ENCODE measurements around the gene SDCCAG8. TPM values are rescaled to one million over a fixed set of nuclear protein-coding genes. Genes with fewer than 3 reads are reported as not detected.

The SDCCAG8 gene
- total RNA-seq, 4 donors from 2014 or later = 30.2 to 46.4 (median 36.7) TPM

- Histone ChIP-seq H3K27ac (no peak overlapping the region), H3K27me3 (no peaks in the 10 kb centered on the region), H3K36me3 (peaks cover 0 to 12% of the 10 kb centered on the region in 2 donors), H3K4me1 (no peaks in the 10 kb centered on the region), H3K4me3 (no peak overlapping the region), H3K9me3 (no peaks in the 10 kb centered on the region)
- WGBS, 2 donors (ENCODE audit: low coverage in 1 of 2) = 86 to 92% methylated on average over 6 to 7 of the region's 7 CpGs
- ATAC-seq = no peak
- TF ChIP-seq POLR2A (IDR thresholded peaks at IDR 0.05) (no peak), POLR2AphosphoS5 (IDR thresholded peaks at IDR 0.05) (no peak), EP300 (IDR thresholded peaks at IDR 0.05) (no peak), CTCF (IDR thresholded peaks at IDR 0.05) (no peak)
Observed at GRCh38 chr1:243397613-243398321, 141.9 kb downstream of the SDCCAG8 start.

DNA sequence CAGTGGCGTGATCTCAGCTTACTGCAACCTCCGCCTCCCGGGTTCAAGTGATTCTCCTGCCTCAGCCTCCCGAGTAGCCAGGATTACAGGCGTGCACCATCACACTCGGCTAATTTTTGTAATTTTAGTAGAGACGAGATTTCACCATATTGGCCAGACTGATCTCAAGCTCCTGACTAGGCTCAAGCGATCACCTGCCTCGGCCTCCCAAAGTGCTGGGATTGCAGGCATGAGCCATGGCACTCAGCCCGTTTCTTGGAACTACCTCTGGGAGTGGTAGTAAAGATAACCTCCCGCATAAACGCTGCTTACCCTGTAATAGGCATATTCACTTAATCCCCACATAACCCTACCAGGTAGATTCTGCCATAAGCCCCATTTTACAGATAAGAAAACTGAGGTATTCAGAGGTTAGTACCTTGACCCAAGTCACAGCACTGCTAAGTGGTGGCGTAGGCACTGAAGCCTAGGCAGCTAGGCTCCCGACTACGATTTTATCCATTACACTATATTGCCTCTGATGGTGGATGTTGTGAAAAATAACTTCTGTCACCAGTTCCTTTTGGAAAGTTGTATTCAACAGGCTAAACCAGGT lies 143.8 kb downstream of the SDCCAG8 start:
- TF ChIP-seq CTCF (IDR thresholded peaks at IDR 0.05) (no peak), POLR2A (IDR thresholded peaks at IDR 0.05) (no peak), EP300 (IDR thresholded peaks at IDR 0.05) (no peak), POLR2AphosphoS5 (IDR thresholded peaks at IDR 0.05) (no peak)
- no peak for ATAC-seq
- 99% methylated on average over 15 of the region's 15 CpGs; no CpG with 5 or more reads in 1 of the 2 donors for WGBS, 2 donors (ENCODE audit: low coverage in 1 of 2)
- Histone ChIP-seq H3K4me3 (no peak overlapping the region), H3K9me3 (no peaks in the 10 kb centered on the region), H3K4me1 (no peaks in the 10 kb centered on the region), H3K27me3 (no peaks in the 10 kb centered on the region), H3K27ac (no peak overlapping the region), H3K36me3 (peaks cover 0 to 18% of the 10 kb centered on the region in 2 donors)

- no peaks in the 10 kb centered on the region for H3K27me3 ChIP-seq
- H3K9me3 ChIP-seq = no peaks in the 10 kb centered on the region
- WGBS, 2 donors (ENCODE audit: low coverage in 1 of 2) = 94 to 97% methylated on average over 4 to 6 of the region's 6 CpGs
- peaks cover 0 to 10% of the 10 kb centered on the region in 2 donors for H3K36me3 ChIP-seq
- no peak for ATAC-seq
- H3K27ac ChIP-seq = no peak overlapping the region
- H3K4me3 ChIP-seq = no peak overlapping the region
- no peaks in the 10 kb centered on the region for H3K4me1 ChIP-seq
- TF ChIP-seq CTCF (IDR thresholded peaks at IDR 0.05) (no peak), EP300 (IDR thresholded peaks at IDR 0.05) (no peak), POLR2A (IDR thresholded peaks at IDR 0.05) (no peak), POLR2AphosphoS5 (IDR thresholded peaks at IDR 0.05) (no peak)
Observed at GRCh38 chr1:243402868-243403267, 147.0 kb downstream of the SDCCAG8 start.

DNA sequence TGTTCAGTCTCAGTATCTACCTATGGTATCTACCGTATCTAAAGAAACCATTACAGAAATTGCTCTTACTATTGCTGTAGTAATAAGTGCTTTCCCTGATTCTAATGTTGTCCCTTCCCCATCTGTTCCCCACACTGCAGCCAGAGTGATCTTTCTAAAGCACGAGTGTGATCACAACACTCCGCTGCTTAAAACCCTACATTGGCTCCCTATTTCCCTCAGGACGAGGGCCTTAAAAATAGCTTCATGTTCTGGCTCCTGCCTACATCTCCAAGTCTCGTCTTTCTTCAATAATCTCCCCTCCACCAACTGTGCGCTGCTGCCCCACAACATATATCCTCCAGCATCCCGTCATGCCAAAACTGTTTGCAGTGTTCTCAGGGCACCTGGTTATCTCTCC lies 150.6 kb downstream of the SDCCAG8 start:
- H3K9me3 ChIP-seq = no peaks in the 10 kb centered on the region
- 72 to 92% methylated on average over 5 to 7 of the region's 7 CpGs for WGBS, 2 donors (ENCODE audit: low coverage in 1 of 2)
- ATAC-seq = no peak

More for the DNA sequence above, 150.6 kb downstream of the SDCCAG8 start:
- Histone ChIP-seq H3K27me3 (no peaks in the 10 kb centered on the region), H3K4me1 (no peaks in the 10 kb centered on the region), H3K4me3 (no peak overlapping the region), H3K36me3 (peaks cover 0 to 6% of the 10 kb centered on the region in 2 donors), H3K27ac (no peak overlapping the region)
- no peak for TF ChIP-seq EP300 (IDR thresholded peaks at IDR 0.05)
- TF ChIP-seq POLR2AphosphoS5 (IDR thresholded peaks at IDR 0.05) = no peak
- TF ChIP-seq POLR2A (IDR thresholded peaks at IDR 0.05) = no peak
- TF ChIP-seq CTCF (IDR thresholded peaks at IDR 0.05) = no peak

All from gastroesophageal sphincter (tissue), 4 donors.